IPS DF 4.7 (cell line): ENCODE measurements around the gene B3GALT2.

Experiments used
- DNase-seq: peaks from one replicate; pipeline ENCODE4 v3.0.0-alpha.2; 2013; ENCODE audit warnings: low spot score; ENCODE audit errors: extremely low read depth

B3GALT2 gene

GRCh38 chr1:193183019-193183627 lies 3.3 kb downstream of the B3GALT2 start:
- no peak for DNase-seq

- no peak for DNase-seq
These were observed 4.4 kb downstream of the B3GALT2 start for GRCh38 chr1:193181985-193182384.

- DNase-seq = no peak
These were observed 4.9 kb downstream of the B3GALT2 start for GRCh38 chr1:193181536-193181935.

GRCh38 chr1:193179094-193179493 lies 7.3 kb downstream of the B3GALT2 start:
- DNase-seq = no peak

- no peak for DNase-seq
These were observed 9.6 kb downstream of the B3GALT2 start for GRCh38 chr1:193176788-193177187.

- DNase-seq = no peak
These were observed 10.3 kb downstream of the B3GALT2 start for GRCh38 chr1:193176113-193176512.

GRCh38 chr1:193157360-193157759 lies 29.1 kb downstream of the B3GALT2 start:
- no peak for DNase-seq

- DNase-seq = no peak
These were observed 29.6 kb downstream of the B3GALT2 start for GRCh38 chr1:193156822-193157142.

- DNase-seq = no peak
These were observed 30.1 kb downstream of the B3GALT2 start for GRCh38 chr1:193156117-193156821.

- no peak for DNase-seq
These were observed 41.4 kb downstream of the B3GALT2 start for GRCh38 chr1:193144999-193145398.

GRCh38 chr1:193144361-193144938 lies 42.0 kb downstream of the B3GALT2 start:
- no peak for DNase-seq

- DNase-seq = no peak
These were observed 43.1 kb downstream of the B3GALT2 start for GRCh38 chr1:193143285-193143684.

GRCh38 chr1:193142409-193142808 lies 44.0 kb downstream of the B3GALT2 start:
- no peak for DNase-seq

- DNase-seq = no peak
These were observed 44.6 kb downstream of the B3GALT2 start for GRCh38 chr1:193141804-193142203.

GRCh38 chr1:193140254-193140653 lies 46.2 kb downstream of the B3GALT2 start:
- DNase-seq = no peak

- DNase-seq = no peak
These were observed 55.0 kb downstream of the B3GALT2 start for GRCh38 chr1:193131266-193131860.
